ENCODE measurements around the gene ACOT13. TPM values are rescaled to one million over a fixed set of nuclear protein-coding genes. Genes with fewer than 3 reads are reported as not detected.

Gene ACOT13
- polyA plus RNA-seq, 3 donors = 1.7 to 20.1 (median 14.5) TPM

- Histone ChIP-seq H3K4me3 (replicated peaks in 1 of 3; ENCODE audit: low read depth in 2 of 3, low read length in 3 of 3) (no peak overlapping the region), H3K4me1 (ENCODE audit: control insufficient read depth in 1 of 2, insufficient read depth in 2 of 2, low read length in 2 of 2) (peaks cover 28 to 32% of the 10 kb centered on the region in 2 donors), H4K20me1 (ENCODE audit: insufficient read depth, low read length) (no peaks in the 10 kb centered on the region), H3K36me3 (replicated peaks in 1 of 2; ENCODE audit: control insufficient read depth in 1 of 2, insufficient read depth in 2 of 2, low read length in 2 of 2) (no peaks in the 10 kb centered on the region), H3K9me3 (replicated peaks in 1 of 2; ENCODE audit: control insufficient read depth in 1 of 2, insufficient read depth in 1 of 2, low read length in 2 of 2) (peaks cover 7% of the 10 kb centered on the region in 2 donors), H3K9ac (ENCODE audit: insufficient read depth, low read length, poor library complexity, severe bottlenecking) (no peak overlapping the region), H3K27me3 (ENCODE audit: control insufficient read depth in 2 of 2, insufficient read depth in 2 of 2, low read length in 2 of 2) (no peaks in the 10 kb centered on the region), H2AFZ (ENCODE audit: insufficient read depth, low read depth, low read length, poor library complexity, severe bottlenecking) (peak overlapping the region; percentile 44), H3K4me2 (replicated peaks; ENCODE audit: extremely low read depth, low read length, poor library complexity, severe bottlenecking) (no peak overlapping the region), H3K79me2 (ENCODE audit: insufficient read depth, low read length) (no peaks in the 10 kb centered on the region), H3K27ac (ENCODE audit: low read depth in 1 of 2, low read length in 2 of 2) (no peak overlapping the region)
- TF ChIP-seq, protein P1, sequence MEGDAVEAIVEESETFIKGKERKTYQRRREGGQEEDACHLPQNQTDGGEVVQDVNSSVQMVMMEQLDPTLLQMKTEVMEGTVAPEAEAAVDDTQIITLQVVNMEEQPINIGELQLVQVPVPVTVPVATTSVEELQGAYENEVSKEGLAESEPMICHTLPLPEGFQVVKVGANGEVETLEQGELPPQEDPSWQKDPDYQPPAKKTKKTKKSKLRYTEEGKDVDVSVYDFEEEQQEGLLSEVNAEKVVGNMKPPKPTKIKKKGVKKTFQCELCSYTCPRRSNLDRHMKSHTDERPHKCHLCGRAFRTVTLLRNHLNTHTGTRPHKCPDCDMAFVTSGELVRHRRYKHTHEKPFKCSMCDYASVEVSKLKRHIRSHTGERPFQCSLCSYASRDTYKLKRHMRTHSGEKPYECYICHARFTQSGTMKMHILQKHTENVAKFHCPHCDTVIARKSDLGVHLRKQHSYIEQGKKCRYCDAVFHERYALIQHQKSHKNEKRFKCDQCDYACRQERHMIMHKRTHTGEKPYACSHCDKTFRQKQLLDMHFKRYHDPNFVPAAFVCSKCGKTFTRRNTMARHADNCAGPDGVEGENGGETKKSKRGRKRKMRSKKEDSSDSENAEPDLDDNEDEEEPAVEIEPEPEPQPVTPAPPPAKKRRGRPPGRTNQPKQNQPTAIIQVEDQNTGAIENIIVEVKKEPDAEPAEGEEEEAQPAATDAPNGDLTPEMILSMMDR (IDR thresholded peaks at IDR 0.05) = no peak
- Mint-ChIP-seq H3K27ac (peak overlapping the region in 1 of 7 donors; percentile 10), H3K4me3 (no peak overlapping the region), H3K9me3 (peaks cover 12 to 18% (median 15%) of the 10 kb centered on the region in 7 donors), H3K27me3 (ENCODE audit: low read depth in 3 of 3) (peaks cover 0 to 2% (median 2%) of the 10 kb centered on the region in 3 donors), H3K36me3 (peaks cover 10 to 11% of the 10 kb centered on the region in 2 donors), H3K4me1 (peaks cover 34% of the 10 kb centered on the region)
- intact Hi-C loops (cut with micrococcal nuclease) = no loop called here
- DNase-seq = no peak
- WGBS (ENCODE audit: insufficient coverage) = 58% methylated on average over 2 of the region's 2 CpGs
Observed at GRCh38 chr6:24752503-24752902, 85.6 kb downstream of the ACOT13 start.

DNA sequence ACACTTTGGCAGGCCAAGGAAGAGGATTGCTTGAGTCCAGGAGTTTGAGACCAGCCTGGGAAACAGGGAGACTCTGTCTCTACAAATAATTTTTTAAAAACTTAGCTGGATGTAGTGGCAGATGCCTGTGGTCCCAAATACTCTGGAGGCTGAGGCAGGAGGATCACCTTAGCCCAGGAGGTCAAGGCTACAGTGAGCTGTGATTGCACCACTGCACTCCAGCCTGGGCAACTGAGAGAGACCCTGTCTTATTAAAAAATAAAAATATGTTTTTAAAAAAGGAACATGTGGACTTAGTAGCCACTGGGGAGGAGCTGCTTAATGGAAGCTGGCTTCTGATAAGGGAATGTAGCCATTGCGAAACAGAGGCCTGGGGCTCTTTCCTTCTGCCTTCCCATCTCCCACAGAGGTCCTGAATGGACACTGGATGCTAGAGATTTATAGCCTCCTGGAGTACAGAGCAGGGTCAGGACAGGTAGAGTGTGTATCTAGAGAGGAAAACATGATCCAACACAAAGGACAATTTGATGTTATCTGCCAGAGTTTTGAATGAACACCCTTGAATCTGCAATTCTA lies 86.1 kb downstream of the ACOT13 start:
- no peak overlapping the region for H3K9ac ChIP-seq (ENCODE audit: insufficient read depth, low read length, poor library complexity, severe bottlenecking)
- H3K27me3 ChIP-seq (ENCODE audit: control insufficient read depth in 2 of 2, insufficient read depth in 2 of 2, low read length in 2 of 2) = no peaks in the 10 kb centered on the region
- H4K20me1 ChIP-seq (ENCODE audit: insufficient read depth, low read length) = no peaks in the 10 kb centered on the region
- Mint-ChIP-seq H3K4me3 (no peak overlapping the region), H3K36me3 (peaks cover 10 to 11% of the 10 kb centered on the region in 2 donors), H3K27me3 (ENCODE audit: low read depth in 3 of 3) (peaks cover 0 to 2% (median 2%) of the 10 kb centered on the region in 3 donors), H3K4me1 (peaks cover 38% of the 10 kb centered on the region), H3K27ac (peak overlapping the region in 1 of 7 donors; percentile 10), H3K9me3 (peaks cover 12 to 18% (median 15%) of the 10 kb centered on the region in 7 donors)
- no peaks in the 10 kb centered on the region for H3K79me2 ChIP-seq (ENCODE audit: insufficient read depth, low read length)
- no peak overlapping the region for H3K27ac ChIP-seq (ENCODE audit: low read depth in 1 of 2, low read length in 2 of 2)
- no peak overlapping the region for H3K4me2 ChIP-seq (replicated peaks; ENCODE audit: extremely low read depth, low read length, poor library complexity, severe bottlenecking)
- no peaks in the 10 kb centered on the region for H3K36me3 ChIP-seq (replicated peaks in 1 of 2; ENCODE audit: control insufficient read depth in 1 of 2, insufficient read depth in 2 of 2, low read length in 2 of 2)
- no peak for DNase-seq
- intact Hi-C loops (cut with micrococcal nuclease) = no loop called here
- H2AFZ ChIP-seq (ENCODE audit: insufficient read depth, low read depth, low read length, poor library complexity, severe bottlenecking) = peak overlapping the region; percentile 44
- no peak overlapping the region for H3K4me3 ChIP-seq (replicated peaks in 1 of 3; ENCODE audit: low read depth in 2 of 3, low read length in 3 of 3)
- peaks cover 30 to 37% of the 10 kb centered on the region in 2 donors for H3K4me1 ChIP-seq (ENCODE audit: control insufficient read depth in 1 of 2, insufficient read depth in 2 of 2, low read length in 2 of 2)
- peaks cover 7% of the 10 kb centered on the region in 2 donors for H3K9me3 ChIP-seq (replicated peaks in 1 of 2; ENCODE audit: control insufficient read depth in 1 of 2, insufficient read depth in 1 of 2, low read length in 2 of 2)
- TF ChIP-seq, protein P1 (IDR thresholded peaks at IDR 0.05) = no peak
- WGBS (ENCODE audit: insufficient coverage) = no CpG with 5 or more reads among the region's 1 CpG

Data from CD14-positive monocyte (primary cell).